Epidermal melanocyte (primary cell): Measurements from ENCODE around the gene CNKSR2.

ENCODE experiments used
- DNase-seq: peaks from one replicate; pipeline ENCODE4 v3.0.0; 2011; ENCODE audit warnings: low spot score; ENCODE audit not compliant: insufficient read length

CNKSR2 gene

DNA sequence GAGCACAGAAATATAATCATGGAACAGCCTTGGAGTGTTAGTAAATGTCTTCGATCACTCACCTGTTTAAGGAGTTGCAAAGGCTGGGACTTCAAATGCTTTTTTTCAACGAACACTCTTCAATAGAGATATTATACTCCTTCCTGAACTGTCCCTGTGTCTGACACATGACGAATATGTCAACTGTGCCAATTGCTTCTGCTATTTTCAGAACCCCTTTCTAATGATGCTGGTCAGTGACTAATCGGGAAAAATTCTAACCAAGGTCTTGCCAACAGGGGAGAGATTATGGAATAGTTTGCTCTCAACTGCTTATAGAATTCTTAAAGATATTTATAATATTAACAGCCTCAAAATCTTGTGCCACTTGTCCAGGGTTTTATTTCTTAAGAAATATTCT lies 292.5 kb downstream of the CNKSR2 start:
- DNase-seq = no peak

- DNase-seq = no peak
Observed at GRCh38 chrX:21674430-21675186, 300.4 kb downstream of the CNKSR2 start.

DNA sequence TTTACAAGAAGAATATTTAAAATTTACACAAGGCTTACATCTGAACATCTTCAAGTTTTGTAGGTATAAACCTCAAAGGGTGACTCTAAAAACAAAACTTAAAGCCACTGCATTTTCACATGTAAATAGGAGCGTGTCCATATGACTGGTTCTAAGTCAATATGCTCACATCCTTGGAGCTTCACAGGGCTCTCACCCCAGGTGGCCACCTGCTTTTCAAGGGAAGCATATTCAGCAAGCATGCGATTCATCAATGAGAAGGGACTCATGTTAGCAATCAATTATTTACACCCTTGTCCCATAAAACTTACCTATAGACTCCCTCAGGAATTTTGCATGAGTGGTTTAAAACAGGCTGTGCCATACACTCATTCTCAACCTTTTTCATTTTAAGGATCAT lies 301.7 kb downstream of the CNKSR2 start:
- no peak for DNase-seq

DNA sequence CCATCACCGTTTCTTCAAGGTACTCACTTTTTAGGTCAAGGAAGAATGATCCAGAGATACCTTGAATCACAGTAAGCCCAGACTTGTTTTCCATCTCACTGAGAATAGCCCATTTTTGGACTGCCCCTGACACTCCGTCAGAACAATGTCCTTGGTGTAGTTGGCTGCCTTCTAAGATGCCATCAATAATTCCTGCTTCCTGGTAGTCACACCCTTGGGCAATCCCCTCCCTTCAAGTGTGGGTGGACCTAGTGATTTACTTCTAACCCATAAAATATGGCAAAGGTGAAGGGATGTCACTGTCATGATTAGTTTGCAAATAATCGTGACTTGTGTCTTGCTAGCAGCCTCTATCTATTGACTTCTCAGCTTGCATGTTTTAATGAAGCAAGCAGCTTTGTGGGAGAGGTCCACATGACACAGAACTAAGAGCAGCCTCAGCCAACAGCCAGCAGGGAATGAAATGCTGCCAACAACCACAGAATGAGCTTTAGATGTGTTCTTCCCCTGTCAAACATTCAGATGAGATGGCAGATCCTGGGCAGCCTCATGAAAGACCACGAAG lies 303.9 kb downstream of the CNKSR2 start:
- DNase-seq = no peak

GRCh38 chrX:21683941-21684340 lies 309.7 kb downstream of the CNKSR2 start:
- DNase-seq = no peak

DNA sequence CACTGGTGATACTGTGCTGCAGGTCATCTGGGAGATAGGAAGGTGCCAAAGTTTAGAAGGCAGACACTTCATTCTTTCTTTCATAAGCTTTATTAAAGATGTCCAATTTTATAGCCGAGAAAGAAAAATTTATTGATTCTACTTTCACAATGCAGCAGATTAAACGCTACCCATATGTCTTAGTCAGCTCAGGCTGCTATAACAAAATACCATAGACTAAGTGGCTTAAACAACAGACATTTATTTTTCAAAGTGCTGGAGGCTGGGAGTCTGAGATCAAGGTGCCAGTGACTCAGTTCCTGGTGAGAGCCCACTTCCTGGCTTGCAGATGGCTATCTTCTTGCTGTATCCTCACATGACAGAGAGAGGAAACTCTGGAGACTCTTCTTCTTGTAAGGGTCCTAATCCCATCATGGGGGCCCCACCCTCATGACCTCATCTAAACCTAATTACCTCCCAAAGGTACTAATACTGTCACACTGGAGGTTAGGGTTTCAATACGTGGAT lies 317.3 kb downstream of the CNKSR2 start:
- DNase-seq = no peak

DNA sequence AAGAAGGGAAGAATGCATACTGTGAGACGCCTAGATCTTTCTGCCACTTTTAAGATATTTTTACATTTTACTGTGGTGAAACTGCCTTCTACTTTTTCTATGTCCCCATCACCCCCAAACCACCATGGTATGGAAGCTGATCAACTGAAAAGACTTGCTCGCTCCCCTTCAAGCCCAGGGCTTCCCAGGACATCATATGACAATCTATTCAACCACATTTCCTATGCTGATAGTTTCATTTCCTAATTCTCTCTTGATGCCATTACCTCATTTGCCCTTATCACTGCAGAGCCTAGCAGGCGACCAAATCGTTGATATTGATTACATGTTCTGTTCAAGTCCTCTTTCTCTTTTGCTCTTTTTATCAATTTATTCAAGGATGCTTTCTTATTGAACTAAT lies 324.1 kb downstream of the CNKSR2 start:
- no peak for DNase-seq

DNA sequence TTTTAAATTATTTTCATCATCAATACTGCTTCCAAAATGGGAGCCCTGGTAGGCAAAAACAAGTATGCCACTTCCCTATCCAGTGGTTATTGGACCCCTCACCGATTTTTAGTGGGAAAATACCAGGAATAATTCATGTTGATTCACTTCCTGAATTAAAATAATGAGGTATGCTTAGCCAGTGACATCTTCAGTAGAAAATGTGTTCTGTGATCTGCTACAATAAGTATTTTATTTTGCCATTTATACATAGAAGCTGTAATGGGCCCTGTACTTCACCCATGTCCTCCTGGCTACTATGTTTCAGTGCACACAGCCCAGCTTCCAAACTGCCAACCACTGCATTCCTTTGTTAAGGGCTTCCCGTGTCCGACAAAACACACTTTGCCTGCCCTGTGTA lies 324.9 kb downstream of the CNKSR2 start:
- no peak for DNase-seq

DNA sequence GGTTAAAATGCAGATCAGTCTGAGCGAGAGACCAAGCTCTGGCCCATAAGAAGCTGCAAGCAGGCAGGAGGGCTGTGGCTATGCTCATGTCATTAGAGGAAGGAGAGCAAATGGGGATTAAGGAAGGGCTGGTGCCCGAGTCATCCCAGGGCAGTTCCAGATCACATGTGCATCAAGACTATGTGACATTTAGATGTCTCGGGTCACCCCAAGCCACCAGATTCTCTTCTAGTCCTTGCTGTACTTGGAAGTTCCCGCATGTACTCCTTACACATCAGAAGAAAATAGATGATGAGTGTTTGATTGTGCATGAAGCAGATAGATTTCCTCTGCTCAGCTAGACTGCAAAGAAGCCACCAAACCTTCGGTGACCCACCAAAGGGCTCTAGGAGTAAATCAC lies 326.1 kb downstream of the CNKSR2 start:
- DNase-seq = no peak

DNA sequence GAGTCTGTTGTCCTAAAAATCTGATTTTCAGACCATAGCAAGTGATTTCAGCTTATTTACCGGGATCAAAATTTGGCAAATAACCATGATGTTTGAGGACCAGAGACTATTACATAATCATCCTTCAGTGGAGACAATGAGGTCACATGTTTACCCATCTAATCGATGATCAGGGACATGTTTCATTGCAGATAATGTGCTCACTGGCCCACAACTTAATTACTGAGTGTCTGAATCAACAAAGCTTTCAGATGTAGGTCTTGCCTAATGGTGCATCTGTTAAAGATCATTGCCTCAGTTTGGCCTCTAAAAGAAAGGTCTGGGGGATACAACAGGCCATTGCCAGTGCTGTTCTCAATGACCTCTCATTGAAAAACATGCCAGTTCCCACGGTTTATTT lies 326.7 kb downstream of the CNKSR2 start:
- no peak for DNase-seq

DNA sequence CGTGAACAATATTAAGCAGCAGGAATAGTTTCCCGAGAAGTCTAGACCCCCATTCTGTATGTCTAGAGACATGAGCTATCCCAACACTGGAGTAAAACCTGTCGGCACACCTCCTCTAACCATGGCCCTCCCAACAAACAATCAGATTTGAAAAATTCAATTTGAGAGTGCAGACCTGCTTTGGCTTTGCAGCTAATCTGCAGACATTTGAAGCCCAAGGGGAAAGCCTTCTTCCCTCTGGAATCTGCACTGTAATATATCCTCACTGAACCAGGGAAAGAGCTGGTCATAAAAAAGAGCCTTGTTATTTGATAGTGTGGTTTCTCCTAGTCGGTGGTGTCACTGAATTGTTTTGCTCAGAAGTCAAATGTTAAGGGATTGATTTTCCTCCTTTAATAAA lies 328.5 kb downstream of the CNKSR2 start:
- no peak for DNase-seq
